HG03432 (cell line): Measurements from ENCODE around the gene DAPL1.
"Not testable (repeated sequence)": the region's sequence is repeated elsewhere in the genome, so short reads cannot be mapped to it uniquely, and the experiment has no call there.

Source experiments
- ATAC-seq: cut with Tn5 transposase; IDR thresholded peaks from one replicate; pipeline ENCODE4 v1.9.1; 2021; ENCODE audit warnings: mild to moderate bottlenecking, moderate library complexity; ENCODE audit not compliant: unreplicated experiment

The DAPL1 gene

GRCh38 chr2:158817588-158817987 lies 22.5 kb downstream of the DAPL1 start:
- no peak for ATAC-seq

- no peak for ATAC-seq
Observed at GRCh38 chr2:158818511-158818910, 23.4 kb downstream of the DAPL1 start.

GRCh38 chr2:158822193-158822592 lies 27.1 kb downstream of the DAPL1 start:
- no peak for ATAC-seq

GRCh38 chr2:158823486-158824237 lies 28.5 kb downstream of the DAPL1 start:
- no peak for ATAC-seq

GRCh38 chr2:158825021-158825420 lies 29.9 kb downstream of the DAPL1 start:
- ATAC-seq, result no peak

- ATAC-seq, result no peak
Observed at GRCh38 chr2:158826965-158827364, 31.8 kb downstream of the DAPL1 start.

GRCh38 chr2:158828378-158829164 lies 33.5 kb downstream of the DAPL1 start:
- no peak for ATAC-seq

GRCh38 chr2:158829167-158829566 lies 34.0 kb downstream of the DAPL1 start:
- ATAC-seq, result no peak

GRCh38 chr2:158830201-158830600 lies 35.1 kb downstream of the DAPL1 start:
- ATAC-seq, result no peak

GRCh38 chr2:158835431-158835830 lies 40.3 kb downstream of the DAPL1 start:
- ATAC-seq, result no peak

- ATAC-seq, result no peak
Observed at GRCh38 chr2:158837645-158838044, 42.5 kb downstream of the DAPL1 start.

- no peak for ATAC-seq
Observed at GRCh38 chr2:158841850-158842249, 46.7 kb downstream of the DAPL1 start.

- ATAC-seq, result no peak
Observed at GRCh38 chr2:158845444-158845843, 50.3 kb downstream of the DAPL1 start.

GRCh38 chr2:158845859-158846258 lies 50.7 kb downstream of the DAPL1 start:
- ATAC-seq, result no peak

- ATAC-seq, result not testable (repeated sequence)
Observed at GRCh38 chr2:158847526-158847925, 52.4 kb downstream of the DAPL1 start.

- not testable (repeated sequence) for ATAC-seq
Observed at GRCh38 chr2:158848031-158848970, 53.2 kb downstream of the DAPL1 start.

- not testable (repeated sequence) for ATAC-seq
Observed at GRCh38 chr2:158860179-158860578, 65.1 kb downstream of the DAPL1 start.

GRCh38 chr2:158861626-158862025 lies 66.5 kb downstream of the DAPL1 start:
- ATAC-seq, result not testable (repeated sequence)

GRCh38 chr2:158865469-158865868 lies 70.4 kb downstream of the DAPL1 start:
- not testable (repeated sequence) for ATAC-seq
